Measurements from ENCODE around the gene TRPM2.

TRPM2 gene

GRCh38 chr21:44439211-44439600 is 85.8 kb downstream of the TRPM2 start:
- DNase-seq (ENCODE audit: low read depth), result no peak
- H3K4me3 ChIP-seq (ENCODE audit: low read depth, low read length), result no peak overlapping the region
- TF ChIP-seq CTCF (IDR thresholded peaks at IDR 0.05; ENCODE audit: insufficient read depth, low read depth, low read length, missing control alignments), result no peak

- H3K4me3 ChIP-seq (ENCODE audit: low read depth, low read length), result no peak overlapping the region
- no peak for TF ChIP-seq CTCF (IDR thresholded peaks at IDR 0.05; ENCODE audit: insufficient read depth, low read depth, low read length, missing control alignments)
- DNase-seq (ENCODE audit: low read depth), result no peak
These were observed 87.0 kb downstream of the TRPM2 start for GRCh38 chr21:44440241-44441040.

GRCh38 chr21:44441041-44441400 is 87.6 kb downstream of the TRPM2 start:
- no peak overlapping the region for H3K4me3 ChIP-seq (ENCODE audit: low read depth, low read length)
- no peak for DNase-seq (ENCODE audit: low read depth)
- no peak for TF ChIP-seq CTCF (IDR thresholded peaks at IDR 0.05; ENCODE audit: insufficient read depth, low read depth, low read length, missing control alignments)

GRCh38 chr21:44441581-44442265 is 88.3 kb downstream of the TRPM2 start:
- no peak for TF ChIP-seq CTCF (IDR thresholded peaks at IDR 0.05; ENCODE audit: insufficient read depth, low read depth, low read length, missing control alignments)
- DNase-seq (ENCODE audit: low read depth), result no peak
- H3K4me3 ChIP-seq (ENCODE audit: low read depth, low read length), result no peak overlapping the region

- H3K4me3 ChIP-seq (ENCODE audit: low read depth, low read length), result no peak overlapping the region
- no peak for TF ChIP-seq CTCF (IDR thresholded peaks at IDR 0.05; ENCODE audit: insufficient read depth, low read depth, low read length, missing control alignments)
- DNase-seq (ENCODE audit: low read depth), result no peak
These were observed 89.1 kb downstream of the TRPM2 start for GRCh38 chr21:44442266-44443125.

- no peak for DNase-seq (ENCODE audit: low read depth)
- TF ChIP-seq CTCF (IDR thresholded peaks at IDR 0.05; ENCODE audit: insufficient read depth, low read depth, low read length, missing control alignments), result no peak
- H3K4me3 ChIP-seq (ENCODE audit: low read depth, low read length), result no peak overlapping the region
These were observed 90.0 kb downstream of the TRPM2 start for GRCh38 chr21:44443291-44443890.

Measured in GM12865 (cell line).